HG03159 (cell line): ENCODE measurements around the gene SPRN.
"Not testable (repeated sequence)": the region's sequence is repeated elsewhere in the genome, so short reads cannot be mapped to it uniquely, and the experiment has no call there.

Experiments used
- ATAC-seq: cut with Tn5 transposase; IDR thresholded peaks from one replicate; pipeline ENCODE4 v1.9.1; 2021; ENCODE audit warnings: mild to moderate bottlenecking, moderate library complexity; ENCODE audit not compliant: unreplicated experiment

The SPRN gene

GRCh38 chr10:133388973-133389818 is 35.2 kb downstream of the SPRN start:
- peak; percentile 87 for ATAC-seq

- ATAC-seq = no peak
Observed at GRCh38 chr10:133388236-133388972, 36.0 kb downstream of the SPRN start.

- ATAC-seq = not testable (repeated sequence)
Observed at GRCh38 chr10:133386951-133387350, 37.5 kb downstream of the SPRN start.

- ATAC-seq = no peak
Observed at GRCh38 chr10:133385214-133385613, 39.2 kb downstream of the SPRN start.

GRCh38 chr10:133384071-133384470 is 40.4 kb downstream of the SPRN start:
- no peak for ATAC-seq

- no peak for ATAC-seq
Observed at GRCh38 chr10:133383551-133383950, 40.9 kb downstream of the SPRN start.

- no peak for ATAC-seq
Observed at GRCh38 chr10:133381036-133381435, 43.4 kb downstream of the SPRN start.

GRCh38 chr10:133379801-133380666 is 44.4 kb downstream of the SPRN start:
- no peak for ATAC-seq

GRCh38 chr10:133379152-133379800 is 45.1 kb downstream of the SPRN start, which contains the start of gene PAOX:
Gene PAOX, plus strand, starts transcription at chr10:133379262. Its CDS starts 55 bp downstream, at chr10:133379317.
- peak; percentile 49 for ATAC-seq

- peak; percentile 35 for ATAC-seq
Observed at GRCh38 chr10:133378251-133379096, 46.0 kb downstream of the SPRN start.

- no peak for ATAC-seq
Observed at GRCh38 chr10:133377818-133378250, 46.6 kb downstream of the SPRN start.

GRCh38 chr10:133377025-133377817 is 47.2 kb downstream of the SPRN start:
- no peak for ATAC-seq

GRCh38 chr10:133376183-133376582 is 48.2 kb downstream of the SPRN start:
- ATAC-seq = not testable (repeated sequence)

- no peak for ATAC-seq
Observed at GRCh38 chr10:133375357-133376115, 48.9 kb downstream of the SPRN start.

GRCh38 chr10:133373174-133374090 is 51.0 kb downstream of the SPRN start, which contains the start of gene ECHS1:
Gene ECHS1, minus strand, starts transcription at chr10:133373354. Its CDS starts 21 bp downstream, at chr10:133373333.
- ATAC-seq = peak; percentile 95

- ATAC-seq = no peak
Observed at GRCh38 chr10:133372507-133372906, 51.9 kb downstream of the SPRN start.
